Tibial nerve (tissue), 4 donors: ENCODE measurements around the gene PNPO. TPM values are rescaled to one million over a fixed set of nuclear protein-coding genes. Genes with fewer than 3 reads are reported as not detected.
A peak's percentile ranks its signal among the peaks of the same experiment; 100 is the strongest.

Experiments used
- DNase-seq, 2 donors: peaks; one replicate each; pipeline ENCODE4 v3.0.0-alpha.2; 2019; ENCODE audit warnings: low spot score in 2 of 2
- H3K27ac ChIP-seq, 4 donors: fragments of 200-600 bp; sonication (generic) in 3 of 4; one replicate each; pipeline ENCODE4 v1.5.1; 2017 to 2019; ENCODE audit warnings: mild to moderate bottlenecking in 1 of 4
- H3K27me3 ChIP-seq, 2 donors: fragments of 200-600 bp; sonication (generic) in 1 of 2; one replicate each; pipeline versions ENCODE4 v1.5.1 to v1.6.0; 2017 to 2019
- H3K36me3 ChIP-seq, 3 donors: fragments of 200-600 bp; sonication (generic); one replicate each; pipeline ENCODE4 v1.5.1; 2018 to 2019
- H3K4me1 ChIP-seq, 4 donors: fragments of 200-600 bp; sonication (generic) in 3 of 4; one replicate each; pipeline ENCODE4 v1.5.1; 2017 to 2019
- H3K4me3 ChIP-seq, 4 donors: fragments of 200-600 bp; sonication (generic) in 3 of 4; one replicate each; pipeline ENCODE4 v1.5.1; 2017 to 2019; ENCODE audit warnings: mild to moderate bottlenecking in 1 of 4, moderate library complexity in 1 of 4
- H3K9me3 ChIP-seq, 4 donors: fragments of 200-600 bp; sonication (generic) in 3 of 4; one replicate each; pipeline ENCODE4 v1.5.1; 2017 to 2019
- CTCF ChIP-seq, 5 experiments: fragments of 200-600 bp in 3 of 5; fragments of 450-650 bp in 2 of 5; sonication (generic) in 3 of 5; IDR thresholded peaks; one replicate each; pipeline ENCODE4 v1.5.1; 2016 to 2019; ENCODE audit warnings: antibody characterized with exemption in 5 of 5, mild to moderate bottlenecking in 3 of 5, moderate library complexity in 2 of 5
- EP300 ChIP-seq, 2 donors: sonication (generic); formaldehyde crosslinking; IDR thresholded peaks; one replicate each; pipeline ENCODE4 v1.6.1; 2017; ENCODE audit warnings: antibody characterized with exemption in 2 of 2, mild to moderate bottlenecking in 1 of 2
- POLR2A ChIP-seq, 2 donors: fragments of 450-650 bp; IDR thresholded peaks; one replicate each; pipeline ENCODE4 v1.6.1; 2017; ENCODE audit warnings: antibody characterized with exemption in 2 of 2, mild to moderate bottlenecking in 2 of 2, moderate library complexity in 2 of 2
- WGBS, 2 donors: methylation state at CpG; one replicate each; pipeline ENCODE4 v1.1.5; 2018; 5-methylcytosine and 5-hydroxymethylcytosine counted together
- total RNA-seq, 4 donors: library from RNA; depleted of rRNA; stranded (reverse); fragments of >200 nt; gene quantifications; one replicate each; pipeline ENCODE4 v1.1.0, GENCODE V29; 2016

The PNPO gene
- total RNA-seq, 4 donors from 2014 or later, result 36.0 to 56.8 (median 51.2) TPM

- TF ChIP-seq EP300 (IDR thresholded peaks at IDR 0.05) (no peak), POLR2A (IDR thresholded peaks at IDR 0.05) (no peak), CTCF (IDR thresholded peaks at IDR 0.05) (no peak)
- Histone ChIP-seq H3K4me1 (peaks cover 0 to 25% (median 3%) of the 10 kb centered on the region in 4 donors), H3K9me3 (no peaks in the 10 kb centered on the region), H3K4me3 (no peak overlapping the region), H3K36me3 (peaks cover 0 to 71% (median 22%) of the 10 kb centered on the region in 3 donors), H3K27me3 (no peaks in the 10 kb centered on the region), H3K27ac (no peak overlapping the region)
- 77 to 82% methylated on average over 15 of the region's 15 CpGs for WGBS, 2 donors
- DNase-seq, result no peak
These were observed 33.9 kb downstream of the PNPO start for GRCh38 chr17:47975189-47975822.

GRCh38 chr17:47975823-47976205 is 34.4 kb downstream of the PNPO start:
- no peaks in the 10 kb centered on the region for H3K27me3 ChIP-seq
- peaks cover 0 to 76% (median 26%) of the 10 kb centered on the region in 3 donors for H3K36me3 ChIP-seq
- no peak overlapping the region for H3K27ac ChIP-seq
- no peak overlapping the region for H3K4me3 ChIP-seq
- H3K4me1 ChIP-seq, result peaks cover 0 to 21% (median 3%) of the 10 kb centered on the region in 4 donors
- TF ChIP-seq CTCF (IDR thresholded peaks at IDR 0.05), result no peak
- no peak for TF ChIP-seq EP300 (IDR thresholded peaks at IDR 0.05)
- no peak for TF ChIP-seq POLR2A (IDR thresholded peaks at IDR 0.05)
- DNase-seq, result no peak
- WGBS, 2 donors, result 89 to 93% methylated on average over 10 of the region's 10 CpGs
- no peaks in the 10 kb centered on the region for H3K9me3 ChIP-seq

GRCh38 chr17:47978324-47978723 is 37.0 kb downstream of the PNPO start:
- no peaks in the 10 kb centered on the region for H3K27me3 ChIP-seq
- DNase-seq, result peak in 1 of 2 donors; percentile 23
- H3K36me3 ChIP-seq, result peaks cover 0 to 100% (median 32%) of the 10 kb centered on the region in 3 donors
- peaks cover 0 to 10% (median 0%) of the 10 kb centered on the region in 4 donors for H3K4me1 ChIP-seq
- WGBS, 2 donors, result 19 to 25% methylated on average over 7 of the region's 7 CpGs
- H3K9me3 ChIP-seq, result no peaks in the 10 kb centered on the region
- no peak overlapping the region for H3K27ac ChIP-seq
- H3K4me3 ChIP-seq, result no peak overlapping the region
- peak; percentile 58 to 83 (median 70) for TF ChIP-seq CTCF (IDR thresholded peaks at IDR 0.05)
- TF ChIP-seq EP300 (IDR thresholded peaks at IDR 0.05), result no peak

- Histone ChIP-seq H3K36me3 (peaks cover 0 to 96% (median 24%) of the 10 kb centered on the region in 3 donors), H3K27me3 (no peaks in the 10 kb centered on the region), H3K4me3 (no peak overlapping the region), H3K4me1 (peaks cover 0 to 10% (median 0%) of the 10 kb centered on the region in 4 donors), H3K9me3 (no peaks in the 10 kb centered on the region), H3K27ac (no peak overlapping the region)
- TF ChIP-seq CTCF (IDR thresholded peaks at IDR 0.05) (no peak), EP300 (IDR thresholded peaks at IDR 0.05) (no peak), POLR2A (IDR thresholded peaks at IDR 0.05) (no peak)
- DNase-seq, result no peak
These were observed 39.2 kb downstream of the PNPO start for GRCh38 chr17:47980541-47980940.

GRCh38 chr17:47981462-47981861 is 40.1 kb downstream of the PNPO start:
- Histone ChIP-seq H3K4me1 (peaks cover 0 to 10% (median 0%) of the 10 kb centered on the region in 4 donors), H3K9me3 (no peaks in the 10 kb centered on the region), H3K36me3 (peaks cover 0 to 87% (median 23%) of the 10 kb centered on the region in 3 donors), H3K27ac (no peak overlapping the region), H3K27me3 (no peaks in the 10 kb centered on the region), H3K4me3 (no peak overlapping the region)
- DNase-seq, result no peak
- 93 to 94% methylated on average over 9 of the region's 9 CpGs for WGBS, 2 donors
- TF ChIP-seq CTCF (IDR thresholded peaks at IDR 0.05), result no peak
- TF ChIP-seq EP300 (IDR thresholded peaks at IDR 0.05), result no peak
- no peak for TF ChIP-seq POLR2A (IDR thresholded peaks at IDR 0.05)
